Stimulated activated CD8-positive, alpha-beta memory T cell treated with anti-CD3 and anti-CD28 coated beads, Interleukin-4, amount 100 ng/mL, for 24 hours (primary cell): ENCODE measurements around the gene PLPP3.
"Not testable (repeated sequence)": the region's sequence is repeated elsewhere in the genome, so short reads cannot be mapped to it uniquely, and the experiment has no call there.

ENCODE experiments used
- DNase-seq: peaks from one replicate; pipeline ENCODE4 v3.0.0-alpha.2; 2020; ENCODE audit warnings: low read depth

PLPP3 gene

DNA sequence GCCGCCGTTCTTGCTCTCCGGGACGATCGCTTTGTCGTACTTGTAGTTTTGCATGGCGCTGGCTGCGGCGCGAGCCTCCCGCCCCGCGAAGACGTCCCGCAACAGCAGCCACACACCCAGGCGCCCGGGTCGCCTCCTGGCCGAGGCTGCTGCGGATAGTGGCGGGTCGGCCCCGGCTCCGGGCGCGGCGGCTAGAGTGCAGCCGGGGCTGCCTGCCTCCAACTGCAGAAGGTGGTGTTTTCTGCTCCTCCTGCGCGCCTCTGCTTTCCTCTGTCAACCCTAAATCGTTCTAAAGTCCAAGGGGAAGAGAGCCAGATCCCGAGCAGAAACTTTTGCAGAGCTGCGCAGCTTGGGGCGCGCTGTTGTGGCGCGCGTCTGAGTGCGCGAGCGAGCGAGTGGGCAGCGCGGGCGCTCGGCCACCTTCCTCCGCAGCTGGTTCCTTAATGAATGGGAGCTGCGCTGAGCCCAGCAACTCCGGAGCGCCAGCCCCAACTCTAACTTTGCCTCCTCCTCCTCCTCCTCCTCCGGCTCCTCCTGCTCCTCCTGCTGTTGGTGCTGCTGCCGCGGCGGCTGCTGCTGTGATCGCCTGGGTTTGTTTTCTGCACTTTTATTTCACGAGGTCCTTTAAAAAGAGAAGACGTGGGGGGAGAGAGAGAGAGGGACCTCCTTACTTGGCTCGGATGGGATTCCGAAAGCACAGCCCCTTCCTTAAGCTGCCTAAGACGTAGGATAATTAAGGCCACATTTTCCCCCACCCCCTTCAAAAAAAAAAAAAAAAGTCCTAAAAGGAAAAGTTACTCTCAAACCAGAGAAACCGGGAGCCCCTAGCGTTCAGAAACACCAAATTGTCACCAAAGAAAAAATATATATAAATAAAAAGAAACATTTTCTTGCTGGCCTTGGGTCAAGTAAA, at the start of gene PLPP3:
Gene PLPP3, minus strand, starts transcription at position 601 of the 913 bp plus-strand sequence. Its CDS starts 547 bp downstream, at position 54.
- no peak for DNase-seq

DNA sequence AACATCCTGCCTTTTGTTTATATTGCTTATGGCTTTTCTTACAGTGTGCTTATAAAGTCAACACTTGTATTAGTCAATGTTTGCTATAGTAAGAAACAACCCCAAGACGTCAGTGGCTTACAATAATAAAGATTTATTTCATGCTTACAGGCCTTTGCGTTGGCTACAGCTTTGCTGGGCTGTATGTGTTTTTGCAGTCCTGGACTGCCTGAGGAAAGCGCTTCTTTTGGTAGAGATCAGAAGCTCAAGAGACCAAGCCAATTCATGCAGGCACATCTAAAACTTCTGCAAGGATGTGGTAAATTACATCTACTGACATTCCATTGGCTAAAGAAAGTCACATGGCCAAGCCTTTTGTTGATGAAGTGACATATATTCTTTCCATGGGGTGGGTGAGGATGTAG, 48.3 kb upstream of the PLPP3 start:
- DNase-seq = no peak

DNA sequence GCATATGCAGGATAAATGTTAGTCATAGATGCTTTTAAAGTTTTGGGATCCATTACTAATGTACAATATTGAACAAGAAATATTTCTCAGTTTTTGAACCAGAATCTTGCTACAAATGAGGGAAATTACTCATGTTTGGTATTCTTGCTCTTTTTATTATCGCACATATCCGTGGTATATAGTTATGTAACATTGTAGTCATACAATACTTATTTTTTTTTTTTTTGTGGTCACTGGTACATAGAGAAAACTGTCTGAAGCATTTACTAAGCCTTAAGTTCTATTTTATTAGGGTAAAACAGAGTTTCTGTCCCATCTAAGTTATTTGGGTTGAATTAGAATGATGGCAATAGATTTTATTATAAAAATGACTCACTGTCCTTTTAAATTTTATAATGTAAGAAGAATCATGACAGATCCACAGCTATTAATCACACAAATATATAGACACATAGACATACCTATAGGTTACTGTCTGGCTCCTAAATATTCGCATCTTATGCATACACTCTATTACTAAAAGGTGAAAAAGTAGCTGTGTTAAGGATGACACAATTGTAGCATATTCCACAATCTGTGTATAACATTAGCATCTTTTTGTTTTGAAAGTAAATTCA, 47.8 kb upstream of the PLPP3 start:
- no peak for DNase-seq

DNA sequence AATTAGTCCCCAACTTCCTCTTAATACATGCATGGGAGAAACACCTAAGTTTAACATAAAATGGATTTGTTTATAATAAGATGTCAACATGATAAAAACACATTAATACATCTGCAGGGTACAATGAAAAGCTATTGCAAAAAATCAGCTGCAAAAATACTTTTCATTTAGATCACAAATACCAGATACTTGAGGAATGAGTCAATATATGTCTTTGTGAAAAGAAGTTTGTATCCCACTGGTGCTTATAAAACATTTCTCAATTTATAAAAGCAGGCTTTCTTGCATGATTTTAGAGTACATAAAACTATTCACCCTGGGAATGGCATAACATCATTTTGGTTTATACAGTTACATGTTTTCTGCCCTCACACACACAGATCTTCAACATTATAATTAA, 47.2 kb upstream of the PLPP3 start:
- DNase-seq = no peak

DNA sequence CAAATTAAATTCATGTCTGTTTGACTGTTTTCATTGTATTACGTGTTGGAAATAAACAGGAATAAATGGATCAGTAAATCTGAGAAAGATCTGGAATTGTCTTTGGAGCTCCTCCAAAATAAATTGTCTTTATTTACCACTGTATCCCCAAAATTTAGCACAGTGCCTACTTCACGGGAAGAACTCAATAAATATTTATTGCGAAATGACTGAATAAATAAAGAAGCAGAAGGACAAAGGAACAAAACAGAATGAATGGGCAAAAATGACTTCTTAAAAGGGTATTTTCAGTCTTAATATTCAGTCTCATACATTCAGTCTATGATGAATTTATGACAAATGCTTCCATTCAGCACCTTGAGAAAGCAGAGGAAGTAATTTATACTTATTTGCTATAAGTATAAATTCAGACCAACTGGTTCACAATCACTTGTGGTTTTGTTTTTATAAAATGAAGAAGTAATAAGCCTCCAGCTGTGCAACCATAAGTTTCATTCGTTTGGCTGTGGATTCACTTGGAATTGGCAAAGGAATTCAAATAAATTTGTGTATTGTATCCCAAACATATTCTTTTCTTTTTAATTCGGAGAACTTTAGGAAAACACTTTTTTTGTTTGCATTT, 46.6 kb upstream of the PLPP3 start:
- DNase-seq = no peak

DNA sequence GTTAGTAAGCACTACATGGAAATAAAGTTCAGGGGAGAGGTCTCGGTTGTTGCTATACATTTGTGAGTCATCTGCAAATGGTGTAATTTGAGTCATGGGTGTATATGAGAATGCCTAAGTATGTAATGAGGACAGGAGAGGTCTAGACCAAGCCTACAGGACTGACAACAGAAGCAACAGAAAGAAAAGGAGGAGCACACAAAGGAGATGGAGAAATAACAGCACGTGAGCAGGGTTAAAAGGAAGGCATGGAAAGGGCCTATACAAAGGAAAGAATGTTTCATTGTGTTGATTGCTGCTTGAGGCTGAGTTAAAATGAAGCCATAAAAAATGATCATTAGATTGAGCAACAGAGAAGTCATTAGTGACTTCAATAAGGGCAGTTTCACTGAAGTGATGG, 37.8 kb upstream of the PLPP3 start:
- no peak for DNase-seq

DNA sequence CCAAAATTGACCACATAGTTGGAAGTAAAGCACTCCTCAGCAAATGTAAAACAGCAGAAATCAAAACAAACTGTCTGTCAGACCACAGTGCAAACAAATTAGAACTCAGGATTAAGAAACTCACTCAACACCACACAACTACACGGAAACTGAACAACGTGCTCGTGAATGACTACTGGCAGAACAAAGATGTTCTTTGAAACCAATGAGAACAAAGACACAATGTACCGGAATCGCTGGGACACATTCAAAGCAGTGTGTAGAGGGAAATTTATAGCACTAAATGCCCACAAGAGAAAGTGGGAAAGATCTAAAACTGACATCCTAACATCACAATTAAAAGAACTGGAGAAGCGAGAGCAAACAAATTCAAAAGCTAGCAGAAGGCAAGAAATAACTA, 31.4 kb upstream of the PLPP3 start:
- DNase-seq = not testable (repeated sequence)

DNA sequence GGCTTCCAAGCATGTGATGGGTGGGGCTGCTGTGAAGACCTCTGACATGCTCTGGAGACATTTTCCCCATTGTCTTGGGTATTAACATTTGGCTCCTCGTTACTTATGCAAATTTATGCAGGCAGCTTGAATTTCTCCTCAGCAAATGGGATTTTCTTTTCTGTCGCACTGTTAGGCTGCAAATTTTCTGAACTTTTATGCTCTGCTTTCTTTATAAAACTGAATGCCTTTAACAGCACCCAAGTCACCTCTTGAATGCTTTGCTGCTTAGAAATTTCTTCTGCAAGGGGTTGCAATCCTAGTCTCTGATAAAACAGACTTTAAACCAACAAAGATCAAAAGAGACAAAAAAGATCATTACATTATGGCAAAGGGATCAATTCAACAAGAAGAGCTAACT, 30.7 kb upstream of the PLPP3 start:
- DNase-seq = not testable (repeated sequence)

DNA sequence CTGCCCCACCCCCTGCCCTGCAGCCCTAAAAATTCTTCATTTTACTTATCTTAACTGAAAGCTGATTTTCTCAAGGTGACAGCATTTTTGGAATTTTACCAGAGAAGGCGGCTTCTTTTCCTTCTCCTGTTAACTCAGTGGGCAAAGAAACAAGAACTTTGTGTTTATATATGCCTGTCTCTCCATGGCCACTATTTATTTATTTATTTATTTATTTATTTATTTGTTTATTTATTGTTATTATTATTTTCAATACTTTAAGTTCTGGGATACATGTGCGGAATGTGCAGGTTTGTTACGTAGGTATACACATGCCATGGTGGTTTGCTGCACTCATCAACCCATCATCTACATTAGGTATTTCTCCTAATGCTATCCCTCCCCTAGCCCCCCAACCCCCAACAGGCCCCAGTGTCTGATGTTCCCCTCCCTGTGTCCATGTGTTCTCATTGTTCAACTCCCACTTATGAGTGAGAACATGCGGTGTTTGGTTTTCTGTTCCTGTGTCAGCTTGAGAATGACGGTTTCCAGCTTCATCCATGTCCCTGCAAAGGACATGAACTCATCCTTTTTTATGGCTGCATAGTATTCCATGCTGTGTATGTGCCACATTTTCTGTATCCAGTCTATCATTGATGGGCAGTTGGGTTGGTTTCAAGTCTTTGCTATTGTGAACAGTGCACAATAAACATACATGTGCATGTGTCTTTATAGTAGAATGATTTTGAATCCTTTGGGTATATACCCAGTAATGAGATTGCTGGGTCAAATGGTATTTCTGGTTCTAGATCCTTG, 16.2 kb upstream of the PLPP3 start:
- not testable (repeated sequence) for DNase-seq

DNA sequence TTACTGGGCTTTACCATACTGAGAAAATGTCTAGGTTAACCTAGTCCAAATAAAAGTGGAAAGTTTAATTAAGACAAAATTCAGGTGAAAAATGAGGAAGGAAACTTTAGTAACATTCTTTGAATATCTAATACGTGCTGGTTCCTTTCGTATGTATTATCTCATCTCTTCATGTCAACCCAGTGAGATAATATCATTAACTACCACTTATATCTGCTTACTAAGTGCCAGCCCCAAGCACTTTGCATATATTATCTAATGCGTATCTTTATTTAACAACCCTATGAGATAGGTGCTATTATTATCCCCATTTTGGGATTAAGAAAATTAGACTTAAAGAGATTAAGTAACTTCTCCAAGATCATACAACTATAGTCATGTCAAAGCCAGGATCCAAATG, 12.5 kb upstream of the PLPP3 start:
- no peak for DNase-seq

DNA sequence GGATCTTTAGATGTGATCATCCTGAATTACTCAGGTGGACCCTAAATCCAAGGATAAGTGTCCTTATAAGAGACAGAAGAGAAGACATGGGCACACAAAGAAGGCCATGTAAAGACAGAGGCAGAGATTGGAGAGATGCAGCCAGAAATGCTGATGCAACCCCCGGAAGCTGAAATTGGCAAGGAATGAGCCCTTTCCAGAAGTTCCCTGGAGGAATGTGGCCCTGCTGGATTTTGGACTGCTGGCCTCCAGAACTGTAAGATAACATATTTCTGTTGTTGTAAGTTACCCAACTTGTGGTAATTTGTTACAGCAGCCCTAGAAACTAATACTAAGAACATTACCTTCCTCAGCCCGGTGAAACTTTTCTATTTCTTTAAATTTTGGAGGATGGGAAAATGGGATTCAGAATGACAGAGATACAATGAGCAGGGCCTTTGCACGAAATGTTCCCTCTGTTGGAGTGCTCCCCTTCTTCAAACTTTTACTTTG, 11.2 kb upstream of the PLPP3 start:
- no peak for DNase-seq

DNA sequence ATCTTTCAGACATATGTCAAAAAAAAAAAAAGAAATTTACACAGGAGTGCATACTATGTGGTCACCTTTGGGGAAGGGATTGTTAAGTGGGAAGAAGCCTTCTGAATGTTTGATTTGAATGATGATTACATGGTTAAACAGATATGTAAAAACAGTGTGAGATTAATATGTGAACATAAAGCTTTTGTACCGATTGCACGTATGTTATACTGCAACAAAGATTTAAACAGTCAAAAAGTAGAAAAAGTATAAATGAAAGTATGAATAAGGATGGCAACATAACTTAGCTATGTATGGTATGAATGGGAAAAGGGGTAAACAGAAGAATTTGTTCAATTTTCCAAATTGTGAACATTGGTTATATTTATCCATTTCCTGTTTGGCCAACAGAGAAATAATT, 10.0 kb upstream of the PLPP3 start:
- no peak for DNase-seq

DNA sequence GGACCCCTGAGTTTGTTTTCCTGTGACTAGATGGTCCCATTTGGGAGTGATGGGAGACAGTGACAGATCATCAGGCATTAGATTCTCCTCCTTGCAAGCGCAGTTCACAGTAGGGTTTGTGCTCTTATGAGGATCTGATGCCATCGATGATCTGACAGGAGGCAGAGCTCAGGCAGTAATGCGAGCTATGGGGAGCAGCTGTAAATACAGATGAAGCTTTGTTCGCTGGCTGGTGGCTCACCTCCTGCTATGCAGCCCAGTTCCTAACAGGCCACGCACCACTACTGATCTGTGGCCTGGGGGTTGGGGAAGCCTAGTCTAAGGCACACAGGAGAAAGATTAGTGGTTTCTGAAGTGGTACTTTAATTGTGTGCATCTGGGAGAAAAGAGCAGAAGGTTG, 7.1 kb upstream of the PLPP3 start:
- no peak for DNase-seq

DNA sequence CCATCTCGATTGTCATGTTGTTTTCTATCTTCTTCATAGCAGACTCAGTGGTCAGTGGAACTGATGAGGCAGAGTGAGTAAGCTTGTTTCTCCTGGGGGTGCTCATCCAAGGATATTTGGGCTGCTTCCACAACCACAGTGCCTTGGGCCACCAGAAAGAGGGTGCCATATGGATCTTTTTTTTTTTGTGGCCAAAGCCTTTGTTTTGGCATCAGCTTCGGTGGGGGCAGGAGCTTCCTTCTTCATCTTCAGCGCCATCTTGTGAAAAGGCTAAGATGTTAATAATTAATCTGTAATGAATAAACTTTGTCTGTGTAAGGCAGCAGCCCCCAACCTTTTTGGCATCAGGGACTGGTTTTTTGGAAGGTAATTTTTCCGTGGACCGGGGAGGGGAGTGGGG, 6.6 kb upstream of the PLPP3 start:
- no peak for DNase-seq

DNA sequence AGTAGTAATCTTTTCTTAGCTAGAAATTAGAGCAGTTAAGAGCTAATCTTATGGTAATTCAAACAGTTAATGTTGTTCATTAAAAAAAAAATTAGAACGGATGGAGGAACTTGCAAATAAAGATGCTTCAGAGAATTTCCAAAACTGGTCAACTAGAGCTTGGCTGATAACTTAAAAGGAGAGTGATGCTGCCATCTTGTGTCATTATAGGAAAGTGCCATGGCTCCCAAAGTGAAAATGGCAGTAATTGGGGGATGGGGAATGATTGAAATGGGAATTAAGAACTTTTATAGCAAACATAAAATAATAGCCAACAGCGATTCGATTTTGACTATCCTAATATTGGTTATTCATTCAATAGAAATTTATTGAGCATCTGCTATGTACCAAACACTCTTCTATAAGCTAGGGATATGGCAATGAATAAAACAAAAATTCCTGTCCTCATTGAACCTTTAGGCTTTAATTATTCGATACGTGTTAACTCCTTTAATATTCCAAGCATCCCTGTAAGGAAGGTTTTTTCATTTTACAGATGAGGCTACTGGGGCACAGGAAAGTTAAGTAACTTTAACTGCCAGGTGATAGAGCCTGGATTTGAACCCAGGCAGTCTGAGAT, 5.7 kb upstream of the PLPP3 start:
- DNase-seq = no peak

DNA sequence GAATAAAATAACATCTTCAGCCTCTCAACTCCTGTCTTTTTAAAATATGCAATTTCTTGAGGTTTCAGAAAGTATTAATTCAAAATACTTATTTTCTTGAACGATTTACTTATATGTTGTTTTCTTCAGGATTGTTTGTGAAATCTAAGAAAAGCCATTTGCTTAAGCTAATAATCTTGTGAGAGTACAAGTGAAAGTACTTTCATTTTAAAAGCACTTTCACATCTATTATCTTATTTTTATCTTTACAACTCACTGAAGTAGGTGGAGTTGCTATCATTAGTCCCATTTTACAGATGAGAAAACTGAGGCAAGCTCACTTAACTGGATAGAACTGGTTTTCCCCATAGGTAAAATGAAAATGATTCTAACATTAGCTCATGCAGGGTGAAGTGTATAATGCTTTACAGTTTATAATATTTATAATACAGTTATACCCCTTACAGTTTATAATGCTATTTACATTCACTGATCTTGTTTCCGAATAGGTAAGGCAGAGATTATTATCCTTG, 4.7 kb upstream of the PLPP3 start:
- no peak for DNase-seq

DNA sequence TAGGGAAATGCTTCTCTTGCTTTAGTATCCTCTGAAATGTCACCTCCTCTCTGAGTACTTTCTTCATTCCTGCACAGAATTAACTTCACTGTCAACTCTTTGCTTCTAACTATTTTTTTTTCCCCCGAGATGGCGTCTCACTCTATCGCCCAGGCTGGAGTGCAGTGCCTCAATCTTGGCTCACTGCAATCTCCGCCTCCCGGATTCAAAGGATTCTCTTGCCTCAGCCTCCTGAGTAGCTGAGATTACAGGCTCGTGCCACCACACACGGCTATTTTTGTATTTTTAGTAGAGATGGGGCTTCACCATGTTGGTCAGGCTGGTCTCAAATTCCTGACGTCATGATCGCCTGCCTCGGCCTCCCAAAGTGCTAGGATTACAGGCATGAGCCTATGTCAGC, 1.4 kb upstream of the PLPP3 start:
- no peak for DNase-seq

DNA sequence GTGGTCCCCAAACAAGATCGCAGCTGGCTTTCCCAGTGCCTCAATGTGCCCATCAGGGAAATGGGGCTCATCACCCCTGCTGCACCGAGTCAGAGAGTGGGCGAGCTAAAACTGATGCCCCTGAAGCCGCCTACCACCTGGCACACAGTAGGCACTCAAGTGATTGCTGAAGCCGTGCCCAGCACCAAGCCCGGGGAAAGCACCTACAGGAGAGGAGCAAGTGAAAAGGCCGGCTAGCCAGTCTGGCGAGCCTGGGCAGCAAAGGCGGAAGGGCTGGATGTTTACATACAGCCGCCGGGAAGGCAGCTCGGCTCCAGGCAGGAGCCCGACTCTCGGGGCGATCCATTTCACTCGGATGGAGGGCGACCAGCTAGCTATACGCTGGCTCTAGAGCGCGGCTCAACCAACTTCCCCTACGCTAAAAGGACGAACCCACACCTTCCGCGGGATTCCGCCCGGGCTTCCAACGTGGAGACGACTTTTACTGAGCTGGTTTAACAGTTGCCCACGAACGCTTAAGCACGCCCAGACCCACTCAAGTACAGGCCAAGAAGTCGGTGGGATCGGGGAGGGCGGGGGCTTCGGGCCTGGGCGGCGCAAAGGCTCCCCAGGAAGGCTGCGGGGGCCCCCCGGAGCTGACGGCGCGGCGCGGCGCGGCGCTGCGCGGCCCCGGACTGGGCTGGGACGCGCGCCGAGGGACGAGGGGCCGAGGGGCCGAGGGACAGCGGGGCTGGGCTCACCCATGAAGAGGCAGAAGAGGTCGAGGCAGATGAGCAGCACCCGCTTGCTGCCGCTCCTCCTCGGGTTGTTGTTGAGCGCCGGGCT, 1.0 kb downstream of the PLPP3 start:
- no peak for DNase-seq

DNA sequence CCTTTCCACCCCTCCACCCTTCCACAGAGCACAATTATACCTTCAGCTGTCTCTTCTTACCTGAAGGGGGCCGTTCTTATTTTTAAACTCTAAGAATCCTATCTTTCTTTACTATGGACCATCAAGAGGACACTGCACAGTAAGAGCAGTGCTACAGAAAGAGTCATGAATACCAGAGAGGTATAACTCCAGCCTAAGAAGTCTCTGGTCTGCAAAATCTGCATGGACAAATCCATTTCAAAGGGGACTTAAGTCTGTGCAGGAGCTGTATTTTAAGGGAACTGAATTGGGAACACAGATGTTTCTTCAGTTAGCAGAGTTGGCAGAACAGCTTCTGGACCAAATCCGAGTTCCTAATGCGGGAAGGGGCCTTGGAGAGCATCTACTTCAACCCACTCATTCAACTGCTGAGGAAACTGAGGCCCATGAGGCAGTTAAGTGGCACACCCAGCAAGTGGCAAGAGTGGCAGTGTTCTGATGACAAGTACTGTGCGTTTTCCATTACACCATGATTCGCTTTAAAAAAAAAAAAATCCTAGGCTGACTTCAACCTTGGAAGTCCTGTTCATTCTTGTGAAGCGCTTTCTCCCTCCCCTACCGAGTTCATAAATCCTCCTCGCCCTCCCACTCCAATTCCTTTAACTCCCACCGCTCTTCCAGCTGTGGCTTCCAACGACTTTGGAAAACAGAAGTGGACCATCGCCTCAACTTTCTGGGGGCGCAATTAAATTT, 1.8 kb downstream of the PLPP3 start:
- no peak for DNase-seq

DNA sequence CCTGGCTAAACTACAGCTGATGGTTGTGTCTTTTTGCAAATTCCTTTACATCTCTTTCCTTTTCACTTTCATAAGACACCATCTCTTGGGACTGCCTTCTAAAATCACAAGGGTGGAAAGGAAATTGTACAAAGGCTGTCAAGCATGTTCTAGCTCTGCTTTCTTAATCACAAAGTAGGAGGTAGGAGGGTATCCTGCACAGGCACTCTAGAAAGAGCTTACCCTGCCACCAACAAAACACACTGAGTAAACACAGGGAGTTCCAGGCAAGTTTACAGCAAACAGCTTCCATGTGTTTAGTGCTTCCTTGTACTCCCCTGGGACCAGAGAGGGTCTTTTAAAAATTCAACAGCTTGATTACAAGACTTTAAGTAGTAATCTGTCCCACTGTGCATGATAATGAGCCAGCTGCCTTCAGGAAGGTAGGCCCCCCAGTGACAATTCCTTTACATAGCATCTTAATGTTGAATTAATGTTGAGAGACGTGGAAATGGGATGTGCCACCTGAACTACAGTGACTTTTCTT, 2.4 kb downstream of the PLPP3 start:
- no peak for DNase-seq
